Panc1 (cell line): ENCODE measurements around the gene C1orf105.

Source experiments
- CTCF ChIP-seq: fragments of 450-650 bp; IDR thresholded peaks from 2 replicates; pipeline ENCODE4 v1.5.1; 2017; ENCODE audit warnings: mild to moderate bottlenecking
- POLR2AphosphoS5 ChIP-seq: IDR thresholded peaks from 2 replicates; pipeline ENCODE4 v1.6.1; 2012; ENCODE audit warnings: mild to moderate bottlenecking, low read depth, low read length, moderate library complexity
- REST ChIP-seq, 2 experiments: IDR thresholded peaks; 2 replicates each; pipeline ENCODE4 v1.6.1; 2011 to 2012; ENCODE audit warnings: low read depth in 2 of 2, control low read depth in 1 of 2, low read length in 1 of 2, mild to moderate bottlenecking in 1 of 2, moderate library complexity in 1 of 2; ENCODE audit not compliant: insufficient read depth in 1 of 2
- SIN3A ChIP-seq: IDR thresholded peaks from 2 replicates; pipeline ENCODE4 v1.6.1; 2012; ENCODE audit warnings: low read depth, mild to moderate bottlenecking, low read length, moderate library complexity, borderline replicate concordance; ENCODE audit not compliant: insufficient read depth
- TCF7L2 ChIP-seq: IDR thresholded peaks from 2 replicates; pipeline ENCODE4 v1.6.1; 2011; ENCODE audit warnings: mild to moderate bottlenecking, low read depth, low read length, inconsistent platforms

GRCh38 chr1:172420385-172420784 is at the start of gene C1orf105:
- TF ChIP-seq CTCF: no peak
- TF ChIP-seq TCF7L2: no peak
- no peak for TF ChIP-seq POLR2AphosphoS5
- TF ChIP-seq SIN3A: no peak
- TF ChIP-seq REST (IDR thresholded peaks at IDR 0.05; ENCODE audit: insufficient read depth in 1 of 2, low read depth in 2 of 2, low read length in 1 of 2): no peak
